HepG2 (cell line): ENCODE results near the gene IWS1. TPM values are rescaled to one million over a fixed set of nuclear protein-coding genes. Genes with fewer than 3 reads are reported as not detected.
A peak's percentile ranks its signal among the peaks of the same experiment; 100 is the strongest.

Experiments used
- ADNP ChIP-seq: sonication (generic); formaldehyde crosslinking; IDR thresholded peaks from 2 replicates; pipeline ENCODE4 v1.4.0; 2020; ENCODE audit warnings: missing genetic modification reagents
- EED ChIP-seq: sonication (generic); formaldehyde crosslinking; IDR thresholded peaks from 2 replicates; pipeline ENCODE4 v1.5.0; 2020; ENCODE audit warnings: mild to moderate bottlenecking, missing genetic modification reagents
- ELF1 ChIP-seq: sonication (generic); formaldehyde crosslinking; IDR thresholded peaks from 2 replicates; pipeline ENCODE4 v1.4.0; 2020; ENCODE audit warnings: missing genetic modification reagents
- ELF4 ChIP-seq: sonication (generic); formaldehyde crosslinking; IDR thresholded peaks from 2 replicates; pipeline ENCODE4 v1.5.0; 2020; ENCODE audit warnings: missing genetic modification reagents, mild to moderate bottlenecking, moderate library complexity, borderline replicate concordance
- HDAC6 ChIP-seq: fragments of 200-600 bp; sonication (generic); IDR thresholded peaks from 2 replicates; pipeline ENCODE4 v1.7.0; 2017; ENCODE audit warnings: mild to moderate bottlenecking, antibody characterized with exemption, low read length, low read depth
- HNRNPLL ChIP-seq: fragments of 200-400 bp; formaldehyde crosslinking; IDR thresholded peaks from 2 replicates; pipeline ENCODE4 v1.6.1; 2017; ENCODE audit warnings: mild to moderate bottlenecking, low read depth, low read length; ENCODE audit not compliant: poor library complexity, severe bottlenecking
- HOXD1 ChIP-seq: sonication (generic); formaldehyde crosslinking; IDR thresholded peaks from 2 replicates; pipeline ENCODE4 v1.5.0; 2020; ENCODE audit warnings: missing genetic modification reagents
- KDM4B ChIP-seq: sonication (generic); formaldehyde crosslinking; IDR thresholded peaks from 2 replicates; pipeline ENCODE4 v1.4.0; 2020; ENCODE audit warnings: missing genetic modification reagents
- MXD3 ChIP-seq: IDR thresholded peaks from 2 replicates; pipeline ENCODE4 v1.6.1; 2016; ENCODE audit warnings: mild to moderate bottlenecking, missing biosample characterization, missing genetic modification reagents
- NAIF1 ChIP-seq: sonication (generic); formaldehyde crosslinking; IDR thresholded peaks from 2 replicates; pipeline ENCODE4 v1.5.0; 2020; ENCODE audit warnings: mild to moderate bottlenecking, missing genetic modification reagents, borderline replicate concordance
- NFYC ChIP-seq: IDR thresholded peaks from 2 replicates; pipeline ENCODE4 v1.6.1; 2016; ENCODE audit warnings: missing genetic modification reagents, missing compliant biosample characterization
- POLR2AphosphoS2 ChIP-seq: IDR thresholded peaks from 2 replicates; pipeline ENCODE4 v1.6.1; 2011; ENCODE audit warnings: low read depth, low read length, improper control_type of control experiment
- RBAK ChIP-seq: sonication (generic); formaldehyde crosslinking; IDR thresholded peaks from 2 replicates; pipeline ENCODE4 v1.5.1; 2020; ENCODE audit warnings: mild to moderate bottlenecking, missing genetic modification reagents
- RXRA ChIP-seq: sonication (generic); formaldehyde crosslinking; IDR thresholded peaks from 2 replicates; pipeline ENCODE4 v1.5.1; 2020; ENCODE audit warnings: missing genetic modification reagents
- SMAD1 ChIP-seq: sonication (generic); formaldehyde crosslinking; IDR thresholded peaks from 2 replicates; pipeline ENCODE4 v1.4.0; 2020; ENCODE audit warnings: missing genetic modification reagents, low read depth, mild to moderate bottlenecking, borderline replicate concordance
- SOX5 ChIP-seq: IDR thresholded peaks from 2 replicates; pipeline ENCODE4 v1.6.1; 2016; ENCODE audit warnings: borderline replicate concordance
- TCF12 ChIP-seq, 2 experiments: fragments of 450-650 bp in 1 of 2; sonication (generic) in 1 of 2; formaldehyde crosslinking in 1 of 2; IDR thresholded peaks; 2 replicates each; pipeline versions ENCODE4 v1.6.1 to v1.8.0; 2017 to 2022; ENCODE audit warnings: antibody characterized with exemption in 1 of 2, mild to moderate bottlenecking in 1 of 2, missing genetic modification reagents in 1 of 2, moderate library complexity in 1 of 2
- TEAD2 ChIP-seq: sonication (generic); formaldehyde crosslinking; IDR thresholded peaks from 2 replicates; pipeline ENCODE4 v1.9.0; 2021; ENCODE audit warnings: missing genetic modification reagents
- TFAP4 ChIP-seq: sonication (generic); IDR thresholded peaks from 2 replicates; pipeline ENCODE4 v1.6.1; 2016; ENCODE audit warnings: low read depth, borderline replicate concordance
- TGIF2 ChIP-seq: IDR thresholded peaks from 2 replicates; pipeline ENCODE4 v1.6.1; 2016; ENCODE audit warnings: control low read depth, missing compliant biosample characterization
- TRAFD1 ChIP-seq: sonication (generic); formaldehyde crosslinking; IDR thresholded peaks from 2 replicates; pipeline ENCODE4 v1.5.1; 2020; ENCODE audit warnings: missing genetic modification reagents, mild to moderate bottlenecking, borderline replicate concordance
- ZFP82 ChIP-seq: sonication (generic); formaldehyde crosslinking; IDR thresholded peaks from 2 replicates; pipeline ENCODE4 v1.5.1; 2020; ENCODE audit warnings: mild to moderate bottlenecking, missing genetic modification reagents, borderline replicate concordance
- ZNF143 ChIP-seq: sonication (generic); formaldehyde crosslinking; IDR thresholded peaks from 2 replicates; pipeline ENCODE4 v1.4.0; 2020; ENCODE audit warnings: missing genetic modification reagents
- ZNF501 ChIP-seq: sonication (generic); formaldehyde crosslinking; IDR thresholded peaks from 2 replicates; pipeline ENCODE4 v1.5.1; 2020; ENCODE audit warnings: mild to moderate bottlenecking, moderate library complexity, missing genetic modification reagents
- ZNF564 ChIP-seq: sonication (generic); formaldehyde crosslinking; IDR thresholded peaks from 2 replicates; pipeline ENCODE4 v1.8.1; 2023; ENCODE audit warnings: mild to moderate bottlenecking, missing genetic modification reagents
- ZNF746 ChIP-seq: sonication (generic); formaldehyde crosslinking; IDR thresholded peaks from 2 replicates; pipeline ENCODE4 v1.8.0; 2022; ENCODE audit warnings: mild to moderate bottlenecking, missing genetic modification reagents
- ZNF75D ChIP-seq: sonication (generic); formaldehyde crosslinking; IDR thresholded peaks from 2 replicates; pipeline ENCODE4 v1.8.1; 2023; ENCODE audit warnings: missing genetic modification reagents, mild to moderate bottlenecking, borderline replicate concordance
- ZNF790 ChIP-seq: sonication (generic); formaldehyde crosslinking; IDR thresholded peaks from 2 replicates; pipeline ENCODE4 v1.8.0; 2022; ENCODE audit warnings: missing genetic modification reagents, mild to moderate bottlenecking, borderline replicate concordance
- polyA plus RNA-seq, 8 experiments: library from polyadenylated mRNA; depleted of rRNA in 3 of 8; stranded (reverse) in 7 of 8; unstranded in 1 of 8; fragments of >200 nt; fragmentation: Illumina TruSeq in 4 of 8; extraction: Trizol in 4 of 8; gene quantifications; 2 replicates each; pipeline versions ENCODE4 v1.2.1 to v1.2.3, GENCODE V29; 2011 to 2016; ENCODE audit warnings: low read depth in 4 of 8, missing spikeins in 1 of 8, mixed read lengths in 1 of 8; ENCODE audit not compliant: insufficient read depth in 1 of 8
- total RNA-seq, 5 experiments: library from RNA; depleted of rRNA; stranded (reverse); fragments of >200 nt; fragmentation: Illumina TruSeq; extraction: Trizol; gene quantifications; 2 replicates each; pipeline ENCODE4 v1.2.3, GENCODE V29; 2016; ENCODE audit warnings: low read depth in 1 of 5

The IWS1 gene
- total and polyA plus RNA-seq, 2 of the 13 experiments (the other 11 are each of a cell fraction or from before 2014, with no cell fraction given): 28.9 to 62.3 TPM

GRCh38 chr2:127453392-127454171 is 72.7 kb downstream of the IWS1 start (continued):
- TF ChIP-seq ZNF75D (CRISPR knock-in tag) (no peak), NAIF1 (CRISPR knock-in tag) (peak; percentile 79; the same call in 1 of the 2 replicates), ZNF143 (CRISPR knock-in tag) (0 out of 2 replicates have a peak, but pooled peaks have one; percentile 18), SMAD1 (no peak; the same call in 1 of the 2 replicates), EED (CRISPR knock-in tag) (no peak; the same call in 1 of the 2 replicates), TCF12 (IDR thresholded peaks at IDR 0.05) (no peak), TCF12 (CRISPR knock-in tag; IDR thresholded peaks at IDR 0.05) (no peak), SOX5 (CRISPR knock-in tag) (no peak), ELF4 (CRISPR knock-in tag) (no peak), TGIF2 (CRISPR knock-in tag) (0 out of 2 replicates have a peak, but pooled peaks have one; percentile 48), HNRNPLL (no peak), ZNF746 (CRISPR knock-in tag) (peak; percentile 62), ZNF790 (CRISPR knock-in tag) (no peak), HOXD1 (CRISPR knock-in tag) (no peak), ELF1 (CRISPR knock-in tag) (peak; percentile 20; the same call in 1 of the 2 replicates), RBAK (CRISPR knock-in tag) (no peak), NFYC (CRISPR knock-in tag) (no peak), TFAP4 (peak; percentile 88), ZFP82 (CRISPR knock-in tag) (no peak), POLR2AphosphoS2 (no peak), RXRA (peak; percentile 27; the same call in 1 of the 2 replicates), HDAC6 (no peak), ADNP (CRISPR knock-in tag) (no peak; the same call in 1 of the 2 replicates), TRAFD1 (CRISPR knock-in tag) (no peak), KDM4B (CRISPR knock-in tag) (no peak; the same call in 1 of the 2 replicates), ZNF564 (CRISPR knock-in tag) (no peak), TEAD2 (CRISPR knock-in tag) (no peak), ZNF501 (CRISPR knock-in tag) (peak; percentile 63), MXD3 (no peak)
